HG03469 (cell line): ENCODE measurements around the gene NODAL.

Source experiments
- ATAC-seq: cut with Tn5 transposase; IDR thresholded peaks from one replicate; pipeline ENCODE4 v1.9.1; 2021; ENCODE audit warnings: mild to moderate bottlenecking, moderate library complexity, moderate number of reproducible peaks; ENCODE audit not compliant: unreplicated experiment

The NODAL gene

DNA sequence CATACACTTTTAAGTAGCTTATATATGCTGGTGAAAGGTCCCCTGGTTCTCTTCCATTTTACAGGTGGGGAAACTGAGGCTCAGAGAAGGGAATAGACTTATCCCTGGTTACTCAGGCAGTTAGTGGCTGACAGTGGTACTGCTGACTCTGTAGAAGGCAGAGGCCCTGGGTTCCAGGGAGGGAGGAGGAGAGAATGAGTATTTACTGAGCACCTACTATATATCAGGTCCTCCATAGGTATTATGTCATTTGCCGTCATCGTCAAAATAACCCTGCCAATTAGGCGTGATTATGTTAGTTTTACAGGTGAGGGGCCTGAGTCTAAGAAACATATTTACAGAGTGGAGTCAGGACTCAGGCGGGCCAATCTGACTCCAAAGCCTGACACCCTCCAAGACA is 23.8 kb upstream of the NODAL start:
- ATAC-seq, result no peak

- ATAC-seq, result no peak
These were observed 21.0 kb upstream of the NODAL start for GRCh38 chr10:70462349-70462984.

DNA sequence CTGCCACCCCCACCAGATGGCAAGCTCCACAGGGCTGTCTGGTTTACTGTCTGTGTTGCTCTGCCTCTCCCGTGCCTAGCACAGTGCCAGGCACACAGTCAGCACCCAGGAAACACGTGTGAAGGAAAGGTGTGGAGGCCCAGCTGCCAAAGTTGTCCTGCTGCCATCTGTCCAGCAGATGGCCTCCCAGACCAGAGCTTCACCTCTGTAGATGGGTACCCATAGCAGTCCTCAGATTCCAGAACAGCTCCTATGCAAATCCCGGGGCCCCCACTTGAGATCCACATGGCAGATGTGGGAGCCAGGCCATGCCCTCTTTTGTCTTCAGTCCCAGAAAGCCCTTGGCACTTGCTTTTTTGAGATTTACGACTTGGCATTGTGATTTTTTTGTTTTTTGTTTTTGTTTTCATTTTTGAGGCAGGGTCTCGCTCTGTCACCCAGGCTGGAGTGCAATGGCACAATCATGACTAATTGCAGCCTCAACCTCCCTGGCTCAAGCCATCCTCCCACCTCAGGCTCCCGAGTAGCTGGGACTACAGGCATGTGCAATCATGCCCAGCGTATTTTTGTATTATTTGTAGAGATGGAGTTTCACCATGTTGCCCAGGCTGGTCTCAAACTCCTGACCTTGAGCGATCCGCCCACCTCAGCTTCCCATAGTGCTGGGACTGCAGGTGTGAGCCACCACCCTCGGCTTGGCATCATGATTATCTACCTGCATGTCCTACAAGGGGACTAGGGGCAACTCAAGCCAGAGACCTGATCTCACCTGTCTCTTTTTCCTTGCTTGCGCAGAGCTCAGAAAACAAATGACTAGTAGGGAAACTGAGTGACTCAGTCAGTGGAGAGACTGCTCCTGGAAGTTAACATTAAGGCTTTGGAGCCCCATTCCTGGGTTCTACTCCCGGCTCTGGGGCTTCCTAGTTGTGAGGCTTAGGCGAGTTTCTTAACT is 20.2 kb upstream of the NODAL start:
- ATAC-seq, result no peak

GRCh38 chr10:70459774-70460490 is 18.5 kb upstream of the NODAL start:
- ATAC-seq, result no peak

GRCh38 chr10:70459061-70459773 is 17.7 kb upstream of the NODAL start:
- no peak for ATAC-seq

DNA sequence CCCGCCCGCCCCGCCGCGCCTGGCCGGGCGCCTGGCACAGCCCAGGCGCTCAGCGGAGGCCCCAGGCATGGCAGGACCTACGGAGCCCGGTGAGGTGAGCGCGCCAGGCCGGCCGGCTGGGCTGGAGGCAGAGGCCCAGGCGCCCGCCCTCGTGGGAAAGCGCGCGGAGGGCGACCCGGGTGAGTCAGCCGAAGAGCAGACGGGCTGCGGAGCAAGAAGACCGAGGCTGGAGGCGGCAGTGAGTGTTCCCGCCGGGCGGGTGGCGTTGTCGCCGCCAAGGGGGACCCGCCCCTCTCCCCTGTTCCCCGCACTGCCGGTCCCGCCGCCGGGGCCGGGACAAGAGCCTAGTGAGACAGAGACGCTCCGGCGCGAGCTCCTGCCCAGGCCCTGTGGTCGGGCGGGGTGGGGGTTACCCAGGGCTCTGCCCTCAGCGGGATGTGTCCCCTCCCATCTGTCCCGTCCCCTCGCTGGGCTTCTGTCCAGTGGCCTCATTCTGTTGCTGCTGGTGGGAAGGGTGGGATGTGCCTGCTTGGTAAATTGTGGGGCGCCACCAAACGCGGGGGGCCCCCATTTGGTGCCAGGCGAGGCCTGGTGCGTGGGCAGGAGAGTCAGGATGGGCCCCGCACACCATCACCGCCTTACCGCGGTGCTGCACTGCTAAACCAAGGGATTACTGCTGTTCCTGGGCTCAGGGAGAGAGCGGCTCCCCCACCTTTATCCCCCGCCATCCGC is 17.0 kb upstream of the NODAL start:
- no peak for ATAC-seq

DNA sequence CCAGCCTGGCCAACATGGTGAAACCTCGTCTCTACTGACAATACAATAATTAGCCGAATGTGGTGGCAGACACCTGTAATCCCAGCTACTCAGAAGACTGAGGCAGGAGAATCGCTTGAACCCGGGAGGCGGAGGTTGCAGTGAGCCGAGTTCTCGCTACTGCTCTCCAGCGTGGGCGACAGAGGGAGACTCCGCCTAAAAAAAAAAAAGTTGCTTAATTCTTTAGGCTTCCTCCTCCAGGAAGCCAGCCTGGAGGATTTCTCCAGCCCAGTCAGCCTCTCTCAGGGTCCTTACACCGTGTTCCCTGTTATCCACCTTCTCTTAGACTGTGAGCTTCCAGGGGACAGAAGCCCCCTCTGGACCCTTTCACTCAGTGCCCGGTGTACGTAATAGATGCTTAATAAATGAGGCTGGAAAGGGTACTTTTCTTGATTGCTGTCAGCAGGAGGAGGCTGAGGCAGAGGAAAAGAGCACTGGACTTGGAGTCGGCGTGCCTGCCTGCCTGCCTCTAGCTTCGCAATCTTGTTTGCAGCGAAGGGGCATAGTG is 16.4 kb upstream of the NODAL start:
- ATAC-seq, result no peak

DNA sequence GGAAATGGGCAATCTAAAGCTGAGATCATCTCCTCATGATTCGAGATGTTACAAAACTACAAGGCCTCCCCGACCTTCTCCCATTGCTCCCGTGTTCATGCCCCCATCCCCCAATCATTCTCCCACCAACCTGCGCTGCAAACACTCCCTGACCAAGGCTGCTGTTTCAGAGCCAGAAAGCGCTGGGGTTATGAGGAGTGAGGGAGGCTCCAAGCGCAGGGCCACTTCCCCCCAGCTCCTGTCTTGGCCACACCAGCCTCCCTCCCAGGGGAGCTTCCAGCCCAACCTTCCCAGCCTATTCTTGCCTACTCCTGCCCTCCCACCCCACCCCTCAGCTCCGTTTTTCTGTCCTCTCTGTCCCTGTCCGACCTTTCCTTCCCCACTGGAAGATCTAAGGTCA is 14.7 kb upstream of the NODAL start:
- no peak for ATAC-seq

- no peak for ATAC-seq
These were observed 13.7 kb upstream of the NODAL start for GRCh38 chr10:70455213-70455630.

GRCh38 chr10:70448236-70448635 is 6.8 kb upstream of the NODAL start:
- ATAC-seq, result no peak

DNA sequence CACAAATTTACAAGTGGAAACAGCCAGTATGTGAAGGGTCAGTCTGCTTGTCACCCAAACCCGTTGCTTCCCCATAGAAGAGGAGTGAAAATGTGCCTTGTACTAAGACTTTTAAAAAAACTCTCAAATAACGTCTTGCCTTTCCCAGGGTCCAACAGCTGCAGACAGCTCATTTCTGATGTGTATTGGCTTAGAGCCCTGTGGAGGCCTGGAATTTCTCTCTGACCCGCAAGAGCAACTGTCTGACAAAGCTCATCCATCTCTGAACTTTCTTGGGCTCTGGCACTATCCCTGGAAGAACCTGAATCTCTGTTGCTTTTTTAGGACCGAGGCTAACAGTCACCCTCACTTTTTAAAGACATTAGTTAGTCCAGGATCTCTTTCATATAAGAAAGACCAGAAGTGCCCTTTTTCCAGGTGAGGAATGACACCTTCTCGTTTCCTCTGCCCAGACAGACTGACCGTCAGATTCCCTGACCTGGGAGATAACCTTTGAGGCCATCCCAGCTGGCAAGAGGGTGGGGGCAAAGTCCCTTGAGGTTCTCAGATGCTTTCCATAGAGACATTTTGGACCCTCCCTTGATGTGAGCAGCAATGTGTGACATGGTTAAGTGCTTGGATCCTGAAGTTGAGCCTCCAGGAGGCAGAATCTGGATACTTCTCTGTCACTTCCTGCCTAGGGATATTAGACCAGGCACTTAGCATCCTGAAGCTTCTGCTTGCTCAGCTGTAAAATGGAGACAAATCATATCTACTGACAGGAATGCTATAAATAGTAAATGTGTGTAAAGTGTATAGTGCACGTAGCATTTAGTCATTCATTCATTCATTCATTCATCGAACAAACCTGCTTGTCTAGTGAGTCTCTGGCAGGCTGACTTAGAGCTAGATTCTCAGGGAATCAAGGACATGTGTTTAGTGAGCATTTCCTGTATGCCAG is 4.5 kb upstream of the NODAL start:
- ATAC-seq, result no peak

GRCh38 chr10:70444744-70445143 is 3.3 kb upstream of the NODAL start:
- no peak for ATAC-seq

DNA sequence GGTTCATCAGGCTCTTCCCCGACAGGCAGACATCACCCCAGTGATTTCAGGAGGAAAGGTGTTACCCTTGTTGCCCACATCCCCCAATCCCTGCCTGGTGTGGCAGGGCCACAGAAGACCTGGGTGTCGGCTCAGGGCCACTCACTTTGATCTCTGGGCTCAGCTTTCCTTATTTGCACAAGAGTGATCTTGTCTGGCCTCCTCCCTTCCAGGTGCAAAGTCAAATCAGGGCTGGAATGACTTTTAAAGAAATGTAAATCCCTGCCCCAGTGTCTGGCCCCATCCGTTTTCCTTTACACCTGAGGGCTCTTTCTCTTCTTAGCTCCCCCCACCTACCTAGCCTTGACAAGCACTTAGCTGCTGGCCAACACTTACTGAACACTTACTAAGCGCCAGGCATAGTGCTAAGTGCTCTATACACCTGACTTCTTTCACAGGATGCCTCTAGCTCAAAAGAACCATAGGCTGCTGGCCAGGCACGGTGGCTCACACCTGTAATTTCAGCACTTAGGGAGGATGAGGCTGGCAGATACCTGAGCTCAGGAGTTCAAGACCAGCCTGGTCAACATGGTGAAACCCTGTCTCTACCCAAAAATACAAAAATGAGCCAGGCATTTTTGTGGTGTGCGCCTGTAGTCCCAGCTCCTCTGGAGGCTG is 979 bp upstream of the NODAL start:
- ATAC-seq, result no peak

DNA sequence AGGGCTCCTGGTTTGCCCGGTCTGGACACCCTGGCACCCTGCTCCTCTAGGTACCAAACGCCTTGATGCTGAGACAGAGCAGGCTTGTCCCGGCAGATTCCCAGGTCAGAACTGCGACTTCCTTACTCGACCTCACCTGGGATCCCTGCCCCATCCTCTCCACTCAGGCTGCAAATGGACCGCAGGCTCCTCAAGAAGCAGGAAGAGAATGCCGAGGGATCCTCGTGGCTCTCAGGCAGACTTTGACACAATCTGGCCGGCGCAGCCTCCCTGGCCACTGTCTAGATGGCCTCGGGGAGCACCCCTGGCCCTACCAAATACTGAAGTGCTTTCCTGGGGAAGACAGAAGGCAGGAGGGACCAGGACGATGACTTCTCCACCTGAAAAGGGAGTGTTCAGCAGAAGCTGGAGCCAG is 421 bp upstream of the NODAL start:
- ATAC-seq, result no peak

GRCh38 chr10:70440296-70441160 is 953 bp downstream of the NODAL start:
- no peak for ATAC-seq

DNA sequence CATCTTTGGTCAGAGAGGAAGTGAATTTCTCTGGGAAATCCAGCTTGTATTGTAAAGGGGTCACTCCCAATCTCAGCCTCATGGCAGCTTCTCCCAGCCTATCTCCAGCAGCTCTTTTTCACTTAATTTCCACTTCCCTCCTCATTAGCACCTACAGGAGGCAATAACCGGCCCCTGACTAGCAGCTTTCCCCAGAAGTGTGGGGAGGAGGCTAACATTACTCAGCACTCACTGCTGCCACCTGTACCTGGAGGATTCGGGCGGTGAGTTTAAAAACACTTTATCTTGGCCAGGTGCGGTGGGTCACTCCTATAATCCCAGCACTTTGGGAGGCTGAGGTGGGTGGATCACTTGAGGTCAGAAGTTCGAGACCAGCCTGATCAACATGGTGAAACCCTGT is 3.8 kb downstream of the NODAL start:
- no peak for ATAC-seq
